Caki2 (cell line): ENCODE measurements around the gene BNC2. TPM values are rescaled to one million over a fixed set of nuclear protein-coding genes. Genes with fewer than 3 reads are reported as not detected.
"Not testable (repeated sequence)": the region's sequence is repeated elsewhere in the genome, so short reads cannot be mapped to it uniquely, and the experiment has no call there.

Experiments used
- DNase-seq: peaks from one replicate; pipeline ENCODE4 v3.0.0-alpha.2; 2015; ENCODE audit warnings: low read depth
- in situ Hi-C: cut with HindIII; loops from 2 replicates; pipeline ENCODE4 v1.10.0; 2016; ENCODE audit warnings: low sequenced_read_pairs, low pct_unique_long_range_greater_than_20kb, mixed read lengths
- total RNA-seq: library from RNA; depleted of rRNA; stranded (reverse); fragments of >200 nt; shearing (Covaris generic); gene quantifications from 2 replicates; pipeline ENCODE4 v1.2.3, GENCODE V29; 2014; ENCODE audit warnings: low replicate concordance

The BNC2 gene
- total RNA-seq, 1 experiment from 2014 or later, result 1.3 TPM

GRCh38 chr9:16446636-16447035 lies 423.8 kb downstream of the BNC2 start:
- DNase-seq, result no peak
- in situ Hi-C loops, result no loop called here

- in situ Hi-C loops, result no loop called here
- DNase-seq, result no peak
Observed at GRCh38 chr9:16445141-16445920, 425.1 kb downstream of the BNC2 start.

GRCh38 chr9:16442622-16443021 lies 427.8 kb downstream of the BNC2 start:
- DNase-seq, result peak; percentile 49
- in situ Hi-C loops, result no loop called here

GRCh38 chr9:16441791-16442190 lies 428.7 kb downstream of the BNC2 start:
- in situ Hi-C loops, result no loop called here
- DNase-seq, result no peak

- DNase-seq, in situ Hi-C loops: not testable (repeated sequence)
Observed at GRCh38 chr9:16438831-16439230, 431.6 kb downstream of the BNC2 start.

- DNase-seq, result no peak
- in situ Hi-C loops, result no loop called here
Observed at GRCh38 chr9:16436545-16436944, 433.9 kb downstream of the BNC2 start.

- in situ Hi-C loops, result no loop called here
- no peak for DNase-seq
Observed at GRCh38 chr9:16434526-16434925, 435.9 kb downstream of the BNC2 start.

- in situ Hi-C loops, result no loop called here
- DNase-seq, result no peak
Observed at GRCh38 chr9:16433494-16433893, 437.0 kb downstream of the BNC2 start.

- in situ Hi-C loops, result no loop called here
- no peak for DNase-seq
Observed at GRCh38 chr9:16431666-16432392, 438.6 kb downstream of the BNC2 start.

- in situ Hi-C loops, result no loop called here
- no peak for DNase-seq
Observed at GRCh38 chr9:16429671-16430070, 440.8 kb downstream of the BNC2 start.

- no peak for DNase-seq
- in situ Hi-C loops, result no loop called here
Observed at GRCh38 chr9:16427873-16428427, 442.5 kb downstream of the BNC2 start.

GRCh38 chr9:16426716-16427115 lies 443.8 kb downstream of the BNC2 start:
- in situ Hi-C loops, result no loop called here

GRCh38 chr9:16425562-16426231 lies 444.8 kb downstream of the BNC2 start:
- in situ Hi-C loops, result no loop called here
- DNase-seq, result no peak

More at GRCh38 chr9:16426716-16427115, 443.8 kb downstream of the BNC2 start:
- DNase-seq, result no peak

GRCh38 chr9:16422114-16422513 lies 448.4 kb downstream of the BNC2 start:
- in situ Hi-C loops, result no loop called here
- no peak for DNase-seq

GRCh38 chr9:16421532-16421931 lies 448.9 kb downstream of the BNC2 start:
- in situ Hi-C loops, result no loop called here
- no peak for DNase-seq

- in situ Hi-C loops, result no loop called here
- no peak for DNase-seq
Observed at GRCh38 chr9:16419124-16419523, 451.3 kb downstream of the BNC2 start.

- no peak for DNase-seq
- in situ Hi-C loops, result no loop called here
Observed at GRCh38 chr9:16418721-16419120, 451.7 kb downstream of the BNC2 start.

- in situ Hi-C loops, result no loop called here
- DNase-seq, result no peak
Observed at GRCh38 chr9:16417749-16418148, 452.7 kb downstream of the BNC2 start.

GRCh38 chr9:16417161-16417560 lies 453.3 kb downstream of the BNC2 start:
- no peak for DNase-seq
- in situ Hi-C loops, result no loop called here
